ENCODE data around the gene COLEC11.

GRCh38 chr2:3637311-3637675 lies 42.4 kb downstream of the COLEC11 start:
- TF ChIP-seq, protein P1, sequence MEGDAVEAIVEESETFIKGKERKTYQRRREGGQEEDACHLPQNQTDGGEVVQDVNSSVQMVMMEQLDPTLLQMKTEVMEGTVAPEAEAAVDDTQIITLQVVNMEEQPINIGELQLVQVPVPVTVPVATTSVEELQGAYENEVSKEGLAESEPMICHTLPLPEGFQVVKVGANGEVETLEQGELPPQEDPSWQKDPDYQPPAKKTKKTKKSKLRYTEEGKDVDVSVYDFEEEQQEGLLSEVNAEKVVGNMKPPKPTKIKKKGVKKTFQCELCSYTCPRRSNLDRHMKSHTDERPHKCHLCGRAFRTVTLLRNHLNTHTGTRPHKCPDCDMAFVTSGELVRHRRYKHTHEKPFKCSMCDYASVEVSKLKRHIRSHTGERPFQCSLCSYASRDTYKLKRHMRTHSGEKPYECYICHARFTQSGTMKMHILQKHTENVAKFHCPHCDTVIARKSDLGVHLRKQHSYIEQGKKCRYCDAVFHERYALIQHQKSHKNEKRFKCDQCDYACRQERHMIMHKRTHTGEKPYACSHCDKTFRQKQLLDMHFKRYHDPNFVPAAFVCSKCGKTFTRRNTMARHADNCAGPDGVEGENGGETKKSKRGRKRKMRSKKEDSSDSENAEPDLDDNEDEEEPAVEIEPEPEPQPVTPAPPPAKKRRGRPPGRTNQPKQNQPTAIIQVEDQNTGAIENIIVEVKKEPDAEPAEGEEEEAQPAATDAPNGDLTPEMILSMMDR (IDR thresholded peaks at IDR 0.05): no peak
- TF ChIP-seq POLR2A (IDR thresholded peaks at IDR 0.05) (no peak), EP300 (IDR thresholded peaks at IDR 0.05) (no peak)
